AG04450 (cell line): Measurements from ENCODE around the gene LSG1. TPM values are rescaled to one million over a fixed set of nuclear protein-coding genes. Genes with fewer than 3 reads are reported as not detected.
A peak's percentile ranks its signal among the peaks of the same experiment; 100 is the strongest.

Source experiments
- CTCF ChIA-PET: fragments of 300-600, 350-600 bp; formaldehyde crosslinking; extraction: SDS; loops from one replicate; lab custom pipeline; 2022; ENCODE audit warnings: antibody characterized with exemption, inconsistent platforms; lab: Charles Lee
- POLR2A ChIA-PET: fragments of 350-600 bp; formaldehyde crosslinking; extraction: SDS; loops from one replicate; lab custom pipeline; 2021; ENCODE audit warnings: antibody characterized with exemption, inconsistent platforms; lab: Yijun Ruan, JAX
- DNase-seq: peaks from one replicate; pipeline ENCODE4 v3.0.0-alpha.2; 2011; ENCODE audit warnings: low read depth, low spot score
- H3K27ac ChIP-seq: one replicate; pipeline ENCODE4 v1.5.1; 2012; ENCODE audit warnings: low read depth, low read length, control low read depth
- H3K27me3 ChIP-seq: one replicate; pipeline ENCODE4 v1.6.0; 2012; ENCODE audit warnings: low read length; ENCODE audit not compliant: control insufficient read depth, insufficient read depth
- H3K4me3 ChIP-seq: 2 replicates; pipeline ENCODE4 v1.5.1; 2011; ENCODE audit warnings: mild to moderate bottlenecking, low read depth, low read length, control low read depth
- H3K9me3 ChIP-seq: 2 replicates; pipeline ENCODE4 v1.5.1; 2012; ENCODE audit warnings: low read length; ENCODE audit not compliant: control insufficient read depth, insufficient read depth
- polyA plus RNA-seq: library from polyadenylated mRNA; depleted of rRNA; stranded (reverse); fragments of >200 nt; gene quantifications from 2 replicates; pipeline ENCODE4 v1.2.3, GENCODE V29; 2011
- TF ChIP-seq, protein P1 (sequence below): IDR thresholded peaks from 2 replicates; pipeline ENCODE4 v1.5.1; 2011; ENCODE audit warnings: low read depth, low read length, control low read depth, inconsistent platforms

Gene LSG1
- polyA plus RNA-seq, 1 experiment, result 34.0 TPM

DNA sequence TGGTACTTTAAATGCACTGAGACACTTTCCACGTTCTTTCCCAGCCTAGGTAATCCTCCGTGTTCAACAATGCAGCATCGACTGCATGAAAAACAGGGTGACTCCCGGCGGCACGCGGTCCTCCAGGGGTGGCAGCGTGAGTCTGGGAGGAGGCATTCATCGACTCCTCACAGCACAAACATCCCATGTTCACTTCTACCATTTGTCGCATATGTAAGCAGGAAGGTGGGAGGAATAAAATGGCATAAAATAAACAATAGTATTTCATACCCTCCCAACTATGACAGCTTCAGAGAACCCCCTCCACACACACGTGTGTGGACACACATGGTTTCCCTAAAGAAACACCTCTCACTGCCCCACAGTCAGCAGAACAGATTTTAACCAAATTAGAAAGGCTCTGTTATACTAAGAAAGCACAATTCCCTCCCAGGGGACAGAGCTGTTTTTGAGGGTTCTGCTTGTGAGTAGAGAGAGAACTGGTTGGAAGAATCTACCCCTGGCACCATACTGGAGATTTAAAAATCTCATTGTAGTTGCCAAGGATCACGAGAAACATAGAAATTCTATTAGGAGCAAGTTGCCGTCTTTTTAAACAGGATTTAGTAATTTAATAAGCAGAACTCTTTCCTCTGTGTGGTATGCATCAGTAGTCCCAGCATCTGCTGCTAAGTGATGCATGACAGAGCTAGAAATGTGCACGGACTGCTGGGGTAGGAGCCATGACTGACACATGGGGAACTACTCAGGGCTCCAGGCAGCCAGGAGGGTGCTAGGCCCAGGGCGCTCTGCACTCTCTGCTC lies 19.7 kb upstream of the LSG1 start:
- no peak for DNase-seq
- Histone ChIP-seq H3K27ac (no peak overlapping the region), H3K27me3 (peaks cover 9% of the 10 kb centered on the region), H3K4me3 (no peak overlapping the region), H3K9me3 (no peaks in the 10 kb centered on the region; the same call in 1 of the 2 replicates)
- ChIA-PET CTCF (interaction anchor here (2.2 kb wide), 1 partner anchor 415 kb away, joined by 7 read pairs; no protein-coding TSS in a partner anchor), POLR2A (interaction anchor here (0.9 kb wide), 1 partner anchor 8 kb away, joined by 4 read pairs; no protein-coding TSS in a partner anchor)
- TF ChIP-seq, protein P1, sequence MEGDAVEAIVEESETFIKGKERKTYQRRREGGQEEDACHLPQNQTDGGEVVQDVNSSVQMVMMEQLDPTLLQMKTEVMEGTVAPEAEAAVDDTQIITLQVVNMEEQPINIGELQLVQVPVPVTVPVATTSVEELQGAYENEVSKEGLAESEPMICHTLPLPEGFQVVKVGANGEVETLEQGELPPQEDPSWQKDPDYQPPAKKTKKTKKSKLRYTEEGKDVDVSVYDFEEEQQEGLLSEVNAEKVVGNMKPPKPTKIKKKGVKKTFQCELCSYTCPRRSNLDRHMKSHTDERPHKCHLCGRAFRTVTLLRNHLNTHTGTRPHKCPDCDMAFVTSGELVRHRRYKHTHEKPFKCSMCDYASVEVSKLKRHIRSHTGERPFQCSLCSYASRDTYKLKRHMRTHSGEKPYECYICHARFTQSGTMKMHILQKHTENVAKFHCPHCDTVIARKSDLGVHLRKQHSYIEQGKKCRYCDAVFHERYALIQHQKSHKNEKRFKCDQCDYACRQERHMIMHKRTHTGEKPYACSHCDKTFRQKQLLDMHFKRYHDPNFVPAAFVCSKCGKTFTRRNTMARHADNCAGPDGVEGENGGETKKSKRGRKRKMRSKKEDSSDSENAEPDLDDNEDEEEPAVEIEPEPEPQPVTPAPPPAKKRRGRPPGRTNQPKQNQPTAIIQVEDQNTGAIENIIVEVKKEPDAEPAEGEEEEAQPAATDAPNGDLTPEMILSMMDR, result no peak

DNA sequence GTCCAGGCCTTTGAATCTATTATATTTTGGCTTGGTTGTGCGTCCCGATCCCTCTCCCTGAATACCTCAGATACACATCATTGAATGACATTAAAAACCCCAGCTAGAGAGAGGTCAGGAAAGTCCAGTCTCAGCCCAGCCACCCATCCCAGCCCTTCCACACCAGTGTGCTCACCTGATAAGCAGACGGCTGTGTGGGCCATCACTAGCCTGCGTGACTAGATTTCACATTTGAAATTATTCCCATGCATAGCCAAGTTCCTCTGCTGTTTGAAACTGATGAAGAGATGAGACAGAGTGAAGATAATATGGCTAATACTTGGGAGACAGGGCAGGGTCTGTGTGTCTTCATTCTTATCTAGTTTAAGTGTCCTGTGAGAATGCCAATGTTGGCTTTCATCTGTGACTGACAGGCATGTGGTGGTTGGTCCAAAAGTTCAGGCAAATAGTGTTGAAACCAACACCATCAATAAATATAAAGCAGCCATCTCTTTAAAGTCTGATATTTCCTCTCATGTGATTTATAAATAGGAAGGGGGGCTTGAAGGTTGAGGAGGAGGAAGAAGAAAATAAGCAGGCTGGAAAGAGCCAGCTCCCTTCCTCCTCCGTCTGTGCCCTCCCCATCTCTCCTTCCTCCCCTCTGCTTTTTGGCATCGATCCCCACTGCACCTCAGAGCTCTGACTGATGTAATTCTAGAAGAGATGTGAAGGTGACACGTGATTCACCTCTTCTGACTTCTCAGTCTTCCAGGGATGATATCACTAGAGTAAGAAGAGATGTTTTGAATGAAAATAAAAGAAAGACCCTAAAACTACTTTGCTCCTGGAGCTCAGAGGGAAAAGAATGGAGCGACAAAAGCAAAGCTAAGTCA lies 18.7 kb upstream of the LSG1 start:
- no peak overlapping the region for H3K27ac ChIP-seq
- no peak for DNase-seq
- no peak overlapping the region for H3K4me3 ChIP-seq
- peaks cover 8% of the 10 kb centered on the region for H3K27me3 ChIP-seq
- TF ChIP-seq, protein P1, result no peak
- ChIA-PET POLR2A (interaction anchor here (0.5 kb wide), 1 partner anchor 570 kb away, joined by 5 read pairs; no protein-coding TSS in a partner anchor), CTCF (interaction anchor here (2.2 kb wide), 1 partner anchor 416 kb away, joined by 7 read pairs; no protein-coding TSS in a partner anchor)
- no peaks in the 10 kb centered on the region; the same call in 1 of the 2 replicates for H3K9me3 ChIP-seq

DNA sequence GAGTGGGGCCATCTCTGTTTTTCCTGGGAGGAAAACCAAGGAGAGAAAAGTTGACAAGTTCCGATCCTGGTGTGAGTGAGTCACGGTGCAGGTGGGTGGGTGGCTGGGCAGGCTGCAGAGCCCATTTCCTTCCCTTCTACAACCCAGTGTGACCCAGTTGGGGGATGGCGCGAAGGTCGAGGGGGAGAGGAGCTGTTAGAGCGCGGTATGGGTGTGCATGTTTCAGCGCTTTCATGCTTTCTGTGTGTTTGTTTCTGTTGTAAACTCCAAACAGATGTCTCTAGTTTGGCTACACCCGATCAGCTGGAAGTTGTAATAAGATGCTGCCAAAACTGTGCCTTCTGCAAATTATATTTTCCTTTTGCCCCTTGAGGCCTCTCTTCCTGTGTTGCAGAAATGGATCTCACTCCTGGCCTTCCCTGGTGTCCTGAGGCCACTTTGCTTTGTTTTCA lies 17.5 kb upstream of the LSG1 start:
- H3K4me3 ChIP-seq, result peak overlapping the region; percentile 42
- ChIA-PET POLR2A (interaction anchor here (0.7 to 4.5 kb wide), 6 partner anchors 18 to 520 kb away, joined by 3 to 32 read pairs (median 4); partner anchors contain the start of gene LSG1), CTCF (interaction anchor here (0.7 to 2.2 kb wide), 4 partner anchors 18 to 417 kb away, joined by 3 to 7 read pairs (median 5); partner anchors contain the start of gene LSG1)
- peak; percentile 72 for DNase-seq
- H3K27me3 ChIP-seq, result peaks cover 2% of the 10 kb centered on the region
- H3K9me3 ChIP-seq, result no peaks in the 10 kb centered on the region; the same call in 1 of the 2 replicates
- TF ChIP-seq, protein P1, result no peak
- H3K27ac ChIP-seq, result peak overlapping the region; percentile 32

DNA sequence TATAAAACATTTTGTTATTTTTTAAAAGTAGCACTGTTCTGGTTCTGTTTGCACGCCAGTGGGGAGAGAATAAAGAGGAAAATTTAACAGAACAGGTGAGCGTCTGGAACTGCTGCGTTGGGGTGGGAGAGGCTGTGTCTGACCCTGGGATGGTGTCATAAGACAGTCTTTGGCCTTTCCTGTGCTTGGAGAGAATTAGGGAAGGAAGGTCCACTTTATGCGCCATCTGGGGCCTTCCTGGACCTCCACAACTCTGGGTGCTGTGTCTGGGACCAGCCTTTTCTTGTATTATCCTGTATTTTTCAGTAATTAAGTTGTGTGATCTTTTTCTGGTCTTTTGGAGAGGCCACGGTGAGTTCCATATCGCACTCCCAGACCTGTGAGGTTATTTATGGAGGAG lies 17.0 kb upstream of the LSG1 start:
- Histone ChIP-seq H3K4me3 (peak overlapping the region; percentile 74), H3K9me3 (no peaks in the 10 kb centered on the region; the same call in 1 of the 2 replicates), H3K27ac (peak overlapping the region; percentile 32), H3K27me3 (no peaks in the 10 kb centered on the region)
- no peak for DNase-seq
- TF ChIP-seq, protein P1, result no peak
- ChIA-PET POLR2A (interaction anchor here (0.9 to 4.5 kb wide), 5 partner anchors 18 to 521 kb away, joined by 3 to 32 read pairs (median 4); partner anchors contain the start of gene LSG1), CTCF (interaction anchor here (0.8 to 1.8 kb wide), 3 partner anchors 17 to 296 kb away, joined by 4 to 6 read pairs (median 5); partner anchors contain the start of gene LSG1)
